AG04450 (cell line): ENCODE data around the gene KLF7. TPM values are rescaled to one million over a fixed set of nuclear protein-coding genes. Genes with fewer than 3 reads are reported as not detected.

Experiments used
- CTCF ChIA-PET: fragments of 300-600, 350-600 bp; formaldehyde crosslinking; extraction: SDS; loops from one replicate; lab custom pipeline; 2022; ENCODE audit warnings: antibody characterized with exemption, inconsistent platforms; lab: Charles Lee
- POLR2A ChIA-PET: fragments of 350-600 bp; formaldehyde crosslinking; extraction: SDS; loops from one replicate; lab custom pipeline; 2021; ENCODE audit warnings: antibody characterized with exemption, inconsistent platforms; lab: Yijun Ruan, JAX
- DNase-seq: peaks from one replicate; pipeline ENCODE4 v3.0.0-alpha.2; 2011; ENCODE audit warnings: low read depth, low spot score
- H3K27ac ChIP-seq: one replicate; pipeline ENCODE4 v1.5.1; 2012; ENCODE audit warnings: low read depth, low read length, control low read depth
- H3K27me3 ChIP-seq: one replicate; pipeline ENCODE4 v1.6.0; 2012; ENCODE audit warnings: low read length; ENCODE audit not compliant: control insufficient read depth, insufficient read depth
- H3K4me3 ChIP-seq: 2 replicates; pipeline ENCODE4 v1.5.1; 2011; ENCODE audit warnings: mild to moderate bottlenecking, low read depth, low read length, control low read depth
- H3K9me3 ChIP-seq: 2 replicates; pipeline ENCODE4 v1.5.1; 2012; ENCODE audit warnings: low read length; ENCODE audit not compliant: control insufficient read depth, insufficient read depth
- polyA plus RNA-seq: library from polyadenylated mRNA; depleted of rRNA; stranded (reverse); fragments of >200 nt; gene quantifications from 2 replicates; pipeline ENCODE4 v1.2.3, GENCODE V29; 2011
- TF ChIP-seq, protein P1 (sequence below): IDR thresholded peaks from 2 replicates; pipeline ENCODE4 v1.5.1; 2011; ENCODE audit warnings: low read depth, low read length, control low read depth, inconsistent platforms

KLF7 gene
- polyA plus RNA-seq, 1 experiment, result 22.1 TPM

DNA sequence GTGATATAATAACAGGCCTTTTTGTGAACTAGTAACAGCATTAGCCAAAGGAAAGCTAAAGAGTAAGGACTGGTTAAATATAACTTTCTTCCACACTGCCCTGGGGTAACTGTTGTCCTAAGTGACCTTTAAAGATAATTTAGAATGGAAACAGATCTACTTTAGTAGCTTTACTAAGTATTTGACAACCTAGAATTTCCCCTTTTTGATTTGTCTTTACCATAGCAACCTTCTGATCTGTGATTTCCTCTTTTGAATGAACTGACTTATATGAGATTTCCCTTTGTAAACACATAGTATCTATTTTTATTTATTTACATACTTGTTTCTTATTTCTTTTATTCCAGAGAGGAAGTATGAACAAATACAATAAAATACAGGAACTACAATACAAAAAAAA, 10.5 kb upstream of the KLF7 start:
- POLR2A ChIA-PET, result interaction anchor here (1.6 kb wide), 1 partner anchor 10 kb away, joined by 3 read pairs; no protein-coding TSS in a partner anchor
- no peaks in the 10 kb centered on the region for H3K27me3 ChIP-seq
- H3K9me3 ChIP-seq, result peaks cover 2% of the 10 kb centered on the region; the same call in 1 of the 2 replicates
- H3K27ac ChIP-seq, result no peak overlapping the region
- TF ChIP-seq, protein P1, sequence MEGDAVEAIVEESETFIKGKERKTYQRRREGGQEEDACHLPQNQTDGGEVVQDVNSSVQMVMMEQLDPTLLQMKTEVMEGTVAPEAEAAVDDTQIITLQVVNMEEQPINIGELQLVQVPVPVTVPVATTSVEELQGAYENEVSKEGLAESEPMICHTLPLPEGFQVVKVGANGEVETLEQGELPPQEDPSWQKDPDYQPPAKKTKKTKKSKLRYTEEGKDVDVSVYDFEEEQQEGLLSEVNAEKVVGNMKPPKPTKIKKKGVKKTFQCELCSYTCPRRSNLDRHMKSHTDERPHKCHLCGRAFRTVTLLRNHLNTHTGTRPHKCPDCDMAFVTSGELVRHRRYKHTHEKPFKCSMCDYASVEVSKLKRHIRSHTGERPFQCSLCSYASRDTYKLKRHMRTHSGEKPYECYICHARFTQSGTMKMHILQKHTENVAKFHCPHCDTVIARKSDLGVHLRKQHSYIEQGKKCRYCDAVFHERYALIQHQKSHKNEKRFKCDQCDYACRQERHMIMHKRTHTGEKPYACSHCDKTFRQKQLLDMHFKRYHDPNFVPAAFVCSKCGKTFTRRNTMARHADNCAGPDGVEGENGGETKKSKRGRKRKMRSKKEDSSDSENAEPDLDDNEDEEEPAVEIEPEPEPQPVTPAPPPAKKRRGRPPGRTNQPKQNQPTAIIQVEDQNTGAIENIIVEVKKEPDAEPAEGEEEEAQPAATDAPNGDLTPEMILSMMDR, result no peak
- no peak overlapping the region for H3K4me3 ChIP-seq
- CTCF ChIA-PET, result interaction anchor here (1.5 kb wide), 1 partner anchor 10 kb away, joined by 3 read pairs; the partner anchor contains the start of gene KLF7
- no peak for DNase-seq

DNA sequence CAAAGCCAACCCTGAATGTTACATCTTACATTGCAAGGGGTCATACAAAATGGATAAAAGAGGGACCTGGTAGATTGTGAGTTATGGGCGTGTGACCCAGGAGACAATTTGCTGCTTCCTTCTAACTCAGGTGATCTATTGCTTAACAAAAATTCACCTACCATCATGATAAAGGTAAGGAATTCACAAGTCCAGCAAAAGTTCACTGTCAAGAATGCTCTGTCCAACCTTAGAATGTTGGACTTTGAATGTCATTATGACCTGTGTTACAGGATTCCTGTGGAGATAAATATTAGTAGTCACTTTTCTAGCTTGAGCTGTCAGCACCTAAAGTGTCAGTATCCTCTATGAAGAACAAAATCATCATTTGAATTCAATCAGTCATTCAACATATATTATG, 7.9 kb upstream of the KLF7 start:
- ChIA-PET POLR2A (no interaction called here), CTCF (no interaction called here)
- Histone ChIP-seq H3K27me3 (no peaks in the 10 kb centered on the region), H3K4me3 (no peak overlapping the region), H3K9me3 (peaks cover 2% of the 10 kb centered on the region; the same call in 1 of the 2 replicates), H3K27ac (no peak overlapping the region)
- TF ChIP-seq, protein P1, result no peak
- DNase-seq, result no peak

DNA sequence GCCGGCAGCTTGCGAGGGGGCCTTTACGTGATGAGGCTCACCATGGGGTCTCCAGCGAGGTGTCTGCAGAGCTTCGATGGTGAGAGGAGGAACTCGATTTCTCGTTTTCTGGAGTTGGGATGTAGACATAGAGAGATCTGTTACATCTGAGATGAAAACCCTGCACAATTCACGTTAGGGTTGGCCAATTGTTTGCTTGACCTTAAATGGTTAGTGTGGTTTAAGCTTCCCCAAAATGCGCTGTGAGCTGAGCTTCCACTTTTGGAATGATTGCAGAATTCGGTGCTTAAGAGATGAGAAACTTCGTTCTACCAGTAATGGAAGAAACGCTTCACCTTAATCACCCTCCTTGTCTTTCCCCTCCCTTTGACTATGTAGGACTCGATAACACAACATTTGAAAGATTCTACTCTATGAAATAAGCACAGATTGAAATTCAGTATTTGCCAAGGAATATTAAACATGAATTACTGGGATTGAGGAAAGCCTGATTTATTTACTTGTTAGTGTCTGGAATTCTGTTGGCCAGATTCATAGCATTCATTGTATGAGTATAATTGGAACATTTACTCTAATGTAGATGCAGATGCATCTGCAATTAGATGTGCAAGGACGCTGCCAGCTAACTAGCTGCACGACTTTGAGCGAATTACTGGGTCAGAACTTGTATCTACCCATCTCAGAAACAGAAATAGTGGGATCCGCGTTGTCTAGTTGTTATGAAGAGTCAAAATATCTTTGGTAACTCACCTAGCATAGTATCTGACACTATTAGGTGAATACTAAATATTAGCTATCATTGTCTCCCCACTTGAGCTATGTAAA, 1.6 kb upstream of the KLF7 start:
- DNase-seq, result no peak
- Histone ChIP-seq H3K4me3 (peak overlapping the region; percentile 69), H3K27ac (peak overlapping the region; percentile 98), H3K9me3 (no peaks in the 10 kb centered on the region), H3K27me3 (no peaks in the 10 kb centered on the region)
- POLR2A ChIA-PET, result interaction anchor here (0.7 to 7.9 kb wide), 20 partner anchors 10 to 320 kb away, joined by 3 to 213 read pairs (median 3); no protein-coding TSS in a partner anchor
- CTCF ChIA-PET, result interaction anchor here (1.0 to 4.1 kb wide), 5 partner anchors 87 to 306 kb away, joined by 3 to 22 read pairs (median 6); no protein-coding TSS in a partner anchor
- TF ChIP-seq, protein P1, result no peak

DNA sequence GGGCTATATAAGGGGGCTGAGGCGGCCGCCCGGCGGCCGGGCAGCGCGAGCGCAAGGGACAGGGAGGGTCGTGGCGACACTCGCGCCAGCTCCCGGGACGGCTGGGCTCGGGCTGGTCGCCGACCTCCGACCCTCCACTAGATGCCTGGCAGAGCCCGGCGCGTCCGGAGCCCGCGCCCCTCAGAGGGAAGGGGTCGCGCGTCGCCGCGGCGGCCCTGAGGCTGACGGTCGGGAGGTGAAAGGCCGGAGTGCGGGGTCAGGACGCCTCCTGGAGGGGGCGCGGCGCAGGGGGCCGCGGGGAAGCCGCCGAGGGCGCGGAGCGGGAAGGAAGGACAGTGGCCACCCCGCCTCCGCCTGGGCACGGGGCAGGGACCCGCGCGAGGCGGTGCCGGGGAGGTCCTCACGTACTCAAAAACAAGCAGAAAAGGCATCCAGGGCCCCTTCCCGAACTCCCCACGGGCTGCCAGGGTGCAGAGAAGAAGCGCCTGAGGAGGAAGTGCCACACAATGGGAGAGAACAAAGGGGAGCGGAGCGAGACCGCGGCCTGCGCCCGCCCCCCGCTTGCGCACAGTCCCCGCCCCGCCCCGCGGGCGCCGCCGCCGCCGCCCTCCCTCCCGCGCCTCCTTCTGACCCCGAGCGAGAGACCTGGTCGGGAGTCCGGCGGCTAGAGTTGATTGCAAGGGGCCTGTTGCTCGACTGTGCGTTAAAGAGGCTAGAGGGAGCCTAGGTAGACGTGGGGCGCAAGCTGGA, 776 bp upstream of the KLF7 start:
- Histone ChIP-seq H3K9me3 (no peaks in the 10 kb centered on the region), H3K27me3 (no peaks in the 10 kb centered on the region), H3K27ac (peak overlapping the region; percentile 98), H3K4me3 (peak overlapping the region; percentile 69)
- TF ChIP-seq, protein P1, result no peak; the same call in 1 of the 2 replicates
- CTCF ChIA-PET, result interaction anchor here (0.7 to 4.1 kb wide), 6 partner anchors 10 to 307 kb away, joined by 3 to 22 read pairs (median 4); no protein-coding TSS in a partner anchor
- POLR2A ChIA-PET, result interaction anchor here (0.6 to 7.9 kb wide), 49 partner anchors 11 to 458 kb away, joined by 3 to 213 read pairs (median 4); partner anchors contain the start of genes CREB1 and METTL21A
- DNase-seq, result no peak
